Ishikawa (cell line): ENCODE measurements around the gene NCOA6.

Source experiments
- CEBPB ChIP-seq: IDR thresholded peaks from 2 replicates; pipeline ENCODE4 v1.6.1; 2012
- CREB1 ChIP-seq: IDR thresholded peaks from 2 replicates; pipeline ENCODE4 v1.6.1; 2012; ENCODE audit warnings: low read depth
- EGR1 ChIP-seq: IDR thresholded peaks from 2 replicates; pipeline ENCODE4 v1.6.1; 2012
- EP300 ChIP-seq: IDR thresholded peaks from 2 replicates; pipeline ENCODE4 v1.6.1; 2012; ENCODE audit warnings: borderline replicate concordance
- FOXM1 ChIP-seq: IDR thresholded peaks from 2 replicates; pipeline ENCODE4 v1.6.1; 2012; ENCODE audit warnings: low read depth, borderline replicate concordance
- MAX ChIP-seq: IDR thresholded peaks from 2 replicates; pipeline ENCODE4 v1.6.1; 2012
- NFIC ChIP-seq: IDR thresholded peaks from 2 replicates; pipeline ENCODE4 v1.6.1; 2012
- RAD21 ChIP-seq: IDR thresholded peaks from 2 replicates; pipeline ENCODE4 v1.6.1; 2012; ENCODE audit warnings: low read depth
- REST ChIP-seq: IDR thresholded peaks from 2 replicates; pipeline ENCODE4 v1.6.1; 2012; ENCODE audit warnings: low read depth, mild to moderate bottlenecking
- TAF1 ChIP-seq: IDR thresholded peaks from 2 replicates; pipeline ENCODE4 v1.6.1; 2012; ENCODE audit warnings: low read depth, mild to moderate bottlenecking
- TCF12 ChIP-seq: IDR thresholded peaks from 2 replicates; pipeline ENCODE4 v1.6.1; 2012; ENCODE audit warnings: low read depth
- TEAD4 ChIP-seq: IDR thresholded peaks from 2 replicates; pipeline ENCODE4 v1.6.1; 2012
- USF1 ChIP-seq: IDR thresholded peaks from 2 replicates; pipeline ENCODE4 v1.6.1; 2012
- YY1 ChIP-seq: IDR thresholded peaks from 2 replicates; pipeline ENCODE4 v1.6.1; 2012; ENCODE audit warnings: low read depth
- ZBTB7A ChIP-seq: IDR thresholded peaks from 2 replicates; pipeline ENCODE4 v1.6.1; 2012; ENCODE audit warnings: low read depth

NCOA6 gene

GRCh38 chr20:34713194-34713943 lies 112.1 kb downstream of the NCOA6 start:
- TF ChIP-seq TEAD4, result no peak
- no peak for TF ChIP-seq EGR1
- TF ChIP-seq FOXM1, result no peak
- TF ChIP-seq TCF12, result no peak
- no peak for TF ChIP-seq YY1
- TF ChIP-seq USF1, result no peak
- TF ChIP-seq EP300, result no peak
- no peak for TF ChIP-seq RAD21
- no peak for TF ChIP-seq NFIC
- TF ChIP-seq REST, result no peak
- TF ChIP-seq TAF1, result no peak

GRCh38 chr20:34712525-34713192 lies 112.8 kb downstream of the NCOA6 start:
- TF ChIP-seq EGR1, result no peak
- TF ChIP-seq MAX, result no peak
- no peak for TF ChIP-seq EP300
- no peak for TF ChIP-seq TCF12
- no peak for TF ChIP-seq RAD21
- TF ChIP-seq YY1, result no peak
- TF ChIP-seq CEBPB, result no peak
- no peak for TF ChIP-seq REST
- no peak for TF ChIP-seq TEAD4
- TF ChIP-seq ZBTB7A, result no peak
- TF ChIP-seq FOXM1, result no peak
- no peak for TF ChIP-seq USF1
- no peak for TF ChIP-seq TAF1
- TF ChIP-seq CREB1, result no peak
- no peak for TF ChIP-seq NFIC

GRCh38 chr20:34711813-34712430 lies 113.5 kb downstream of the NCOA6 start:
- TF ChIP-seq REST (no peak), TEAD4 (no peak), TCF12 (no peak), USF1 (no peak), YY1 (no peak), FOXM1 (no peak), CREB1 (no peak), CEBPB (no peak), EGR1 (no peak), RAD21 (no peak), MAX (no peak), TAF1 (no peak), ZBTB7A (no peak), NFIC (no peak), EP300 (no peak)
